H1 (cell line): ENCODE measurements around the gene ATF3. TPM values are rescaled to one million over a fixed set of nuclear protein-coding genes. Genes with fewer than 3 reads are reported as not detected.

ENCODE experiments used
- CTCF ChIA-PET: fragments of 300-600 bp; sonication (Branson Sonifier 250); formaldehyde crosslinking; loops from one replicate; lab custom pipeline; 2021; ENCODE audit not compliant: partially characterized antibody; lab: Charles Lee
- POLR2A ChIA-PET: fragments of 300-600 bp; sonication (Branson Sonifier 250); formaldehyde crosslinking; loops from one replicate; lab custom pipeline; 2021; ENCODE audit warnings: inconsistent platforms; ENCODE audit not compliant: partially characterized antibody; lab: Charles Lee
- DNase-seq, 2 experiments: peaks; one replicate each; pipeline versions ENCODE4 v3.0.0 to v3.0.0-alpha.2; 2010 to 2022; ENCODE audit warnings: low spot score in 2 of 2, low read depth in 1 of 2, mixed read lengths in 1 of 2
- FAIRE-seq: peaks from 2 replicates; lab custom pipeline; 2011; peaks lifted over from hg19 to GRCh38; lab: Jason Lieb, UNC
- H2AFZ ChIP-seq: 2 replicates; pipeline ENCODE4 v1.8.1; 2012; ENCODE audit warnings: low read length, inconsistent platforms
- H2AK5ac ChIP-seq: 2 replicates; pipeline ENCODE4 v1.6.1; 2013; ENCODE audit warnings: low read depth, low read length
- H2BK120ac ChIP-seq: replicated peaks from 2 replicates; pipeline ENCODE3; 2013; ENCODE audit warnings: low read depth, low read length, inconsistent platforms
- H2BK12ac ChIP-seq: 2 replicates; pipeline ENCODE4 v1.6.1; 2013; ENCODE audit warnings: low read depth, low read length
- H2BK15ac ChIP-seq: 2 replicates; pipeline ENCODE4 v1.6.1; 2013; ENCODE audit warnings: low read length
- H2BK20ac ChIP-seq: 2 replicates; pipeline ENCODE4 v1.6.1; 2013; ENCODE audit warnings: low read length
- H2BK5ac ChIP-seq: 2 replicates; pipeline ENCODE4 v1.6.1; 2013; ENCODE audit warnings: low read depth, low read length
- H3K14ac ChIP-seq: 2 replicates; pipeline ENCODE4 v1.6.1; 2013; ENCODE audit warnings: inconsistent platforms; ENCODE audit not compliant: insufficient read length
- H3K18ac ChIP-seq: 2 replicates; pipeline ENCODE4 v1.6.1; 2013; ENCODE audit warnings: low read length; ENCODE audit errors: extremely low read depth
- H3K23ac ChIP-seq: 2 replicates; pipeline ENCODE4 v1.6.1; 2013; ENCODE audit warnings: inconsistent platforms; ENCODE audit not compliant: insufficient read length
- H3K23me2 ChIP-seq: 2 replicates; pipeline ENCODE4 v1.6.1; 2013; ENCODE audit warnings: low read depth, low read length
- H3K27ac ChIP-seq: 2 replicates; pipeline ENCODE4 v1.6.1; 2011; ENCODE audit warnings: low read depth, low read length, inconsistent platforms
- H3K27me3 ChIP-seq, 4 experiments: replicated peaks in 1 of 4; 1 replicate in 1 of 4; 2 replicates in 3 of 4; pipeline versions ENCODE4 v1.6.1 to v1.8.1; 2011 to 2013; ENCODE audit warnings: low read length in 3 of 4, mild to moderate bottlenecking in 3 of 4, inconsistent platforms in 2 of 4, mixed read lengths in 2 of 4, moderate library complexity in 1 of 4; ENCODE audit not compliant: control insufficient read depth in 3 of 4, insufficient read depth in 3 of 4; ENCODE audit errors: extremely low read depth in 1 of 4
- H3K36me3 ChIP-seq, 4 experiments: 2 replicates each; pipeline versions ENCODE4 v1.6.1 to v1.8.1; 2011 to 2013; ENCODE audit warnings: mild to moderate bottlenecking in 4 of 4, low read length in 3 of 4, moderate library complexity in 2 of 4, control low read depth in 1 of 4, inconsistent platforms in 1 of 4; ENCODE audit not compliant: insufficient read depth in 4 of 4, control insufficient read depth in 2 of 4
- H3K4ac ChIP-seq: replicated peaks from 2 replicates; pipeline ENCODE3; 2013; ENCODE audit warnings: low read length, low read depth, mixed read lengths, inconsistent platforms; ENCODE audit not compliant: insufficient read length
- H3K4me1 ChIP-seq, 4 experiments: replicated peaks in 1 of 4; 1 replicate in 1 of 4; 2 replicates in 3 of 4; pipeline versions ENCODE4 v1.6.1 to v1.8.1; 2011 to 2013; ENCODE audit warnings: low read length in 3 of 4, inconsistent platforms in 2 of 4, mixed read lengths in 1 of 4; ENCODE audit not compliant: insufficient read depth in 4 of 4, control insufficient read depth in 3 of 4
- H3K4me2 ChIP-seq, 2 experiments: 2 replicates each; pipeline versions ENCODE4 v1.6.1 to v1.8.1; 2011 to 2013; ENCODE audit warnings: low read depth in 2 of 2, low read length in 2 of 2, control low read depth in 1 of 2, inconsistent platforms in 1 of 2, mild to moderate bottlenecking in 1 of 2; ENCODE audit not compliant: insufficient read depth in 1 of 2
- H3K4me3 ChIP-seq, 4 experiments: fragments of 200-600, 300-600 bp in 1 of 4; sonication (generic), shearing (Covaris generic), sonication (Bioruptor Twin) in 1 of 4; 2 replicates each; pipeline versions ENCODE4 v1.5.1 to v1.8.1; 2011 to 2016; ENCODE audit warnings: low read length in 4 of 4, low read depth in 3 of 4, control low read depth in 2 of 4, inconsistent platforms in 2 of 4, mild to moderate bottlenecking in 2 of 4, mixed read lengths in 1 of 4, moderate library complexity in 1 of 4; ENCODE audit not compliant: insufficient read depth in 2 of 4; ENCODE audit errors: extremely low read depth in 1 of 4
- H3K56ac ChIP-seq: replicated peaks from 2 replicates; pipeline ENCODE3; 2013; ENCODE audit warnings: low read depth, mild to moderate bottlenecking, mixed read lengths, low read length, inconsistent platforms; ENCODE audit not compliant: insufficient read length
- H3K79me1 ChIP-seq: 2 replicates; pipeline ENCODE4 v1.6.1; 2013; ENCODE audit warnings: low read depth, low read length, control low read depth
- H3K79me2 ChIP-seq, 2 experiments: 2 replicates each; pipeline versions ENCODE4 v1.6.1 to v1.8.1; 2012 to 2013; ENCODE audit warnings: low read length in 2 of 2, mild to moderate bottlenecking in 2 of 2, inconsistent platforms in 1 of 2; ENCODE audit not compliant: insufficient read depth in 2 of 2, control insufficient read depth in 1 of 2
- H3K9ac ChIP-seq, 4 experiments: replicated peaks in 1 of 4; 1 replicate in 1 of 4; 2 replicates in 3 of 4; pipeline versions ENCODE4 v1.6.1 to v1.8.1; 2011 to 2013; ENCODE audit warnings: low read depth in 3 of 4, low read length in 3 of 4, control low read depth in 2 of 4, mild to moderate bottlenecking in 2 of 4, moderate library complexity in 2 of 4, inconsistent platforms in 1 of 4; ENCODE audit errors: extremely low read depth in 1 of 4
- H3K9me3 ChIP-seq, 2 experiments: 2 replicates each; pipeline versions ENCODE4 v1.6.1 to v1.8.1; 2012 to 2013; ENCODE audit warnings: mild to moderate bottlenecking in 2 of 2, moderate library complexity in 2 of 2, control low read depth in 1 of 2, inconsistent platforms in 1 of 2, low read depth in 1 of 2, low read length in 1 of 2, mixed read lengths in 1 of 2; ENCODE audit not compliant: insufficient read depth in 2 of 2
- H4K20me1 ChIP-seq, 2 experiments: replicated peaks in 1 of 2; 2 replicates each; pipeline versions ENCODE3 to v1.8.1; 2011 to 2013; ENCODE audit warnings: inconsistent platforms in 2 of 2, low read length in 2 of 2, mild to moderate bottlenecking in 1 of 2; ENCODE audit not compliant: insufficient read depth in 2 of 2, control insufficient read depth in 1 of 2
- H4K5ac ChIP-seq: 2 replicates; pipeline ENCODE4 v1.6.1; 2013; ENCODE audit warnings: low read length, low read depth, mixed read lengths, inconsistent platforms; ENCODE audit not compliant: insufficient read length
- H4K8ac ChIP-seq: 2 replicates; pipeline ENCODE4 v1.8.0; 2013; ENCODE audit warnings: mild to moderate bottlenecking, moderate library complexity, low read length, inconsistent platforms; ENCODE audit not compliant: insufficient read depth; ENCODE audit errors: extremely low read depth
- H4K91ac ChIP-seq: replicated peaks from 2 replicates; pipeline ENCODE3; 2013; ENCODE audit warnings: low read length, mixed read lengths, inconsistent platforms; ENCODE audit not compliant: insufficient read length
- CREB1 ChIP-seq: IDR thresholded peaks from 2 replicates; pipeline ENCODE4 v1.6.1; 2012; ENCODE audit warnings: inconsistent platforms
- CTCF ChIP-seq, 3 experiments: IDR thresholded peaks; 1 replicate in 2 of 3; 2 replicates in 1 of 3; pipeline versions ENCODE4 v1.5.1 to v1.6.1; 2011; ENCODE audit warnings: low read length in 3 of 3, mild to moderate bottlenecking in 3 of 3, inconsistent platforms in 2 of 3, low read depth in 1 of 3, moderate library complexity in 1 of 3; ENCODE audit not compliant: insufficient read depth in 1 of 3; ENCODE audit errors: control extremely low read depth in 1 of 3
- GTF2F1 ChIP-seq: IDR thresholded peaks from 2 replicates; pipeline ENCODE4 v1.6.1; 2012; ENCODE audit warnings: low read depth, low read length, improper control_type of control experiment, borderline replicate concordance
- JUND ChIP-seq: IDR thresholded peaks from 2 replicates; pipeline ENCODE4 v1.6.1; 2011; ENCODE audit warnings: mild to moderate bottlenecking, improper control_type of control experiment, low read length
- POLR2A ChIP-seq, 2 experiments: IDR thresholded peaks; 1 replicate in 1 of 2; 2 replicates in 1 of 2; pipeline ENCODE4 v1.6.1; 2011; ENCODE audit warnings: low read depth in 2 of 2, low read length in 2 of 2, mild to moderate bottlenecking in 2 of 2; ENCODE audit errors: control extremely low read depth in 1 of 2
- RAD21 ChIP-seq, 2 experiments: IDR thresholded peaks in 1 of 2; conservative IDR thresholded peaks in 1 of 2; 2 replicates each; pipeline ENCODE4 v1.6.1; 2011; ENCODE audit warnings: low read depth in 2 of 2, low read length in 2 of 2, improper control_type of control experiment in 1 of 2, inconsistent platforms in 1 of 2, mild to moderate bottlenecking in 1 of 2, moderate library complexity in 1 of 2
- SP4 ChIP-seq: IDR thresholded peaks from 2 replicates; pipeline ENCODE4 v1.6.1; 2012; ENCODE audit warnings: low read length, inconsistent platforms
- TAF1 ChIP-seq: IDR thresholded peaks from 2 replicates; pipeline ENCODE4 v1.6.1; 2011; ENCODE audit warnings: mild to moderate bottlenecking, low read depth, low read length
- TBP ChIP-seq: IDR thresholded peaks from 2 replicates; pipeline ENCODE4 v1.6.1; 2011; ENCODE audit warnings: low read depth, low read length, improper control_type of control experiment
- WGBS, 2 experiments: shearing (Covaris generic) in 1 of 2; methylation state at CpG; one replicate each; pipeline versions ENCODE4 v1.1.6 to v1.1.7; 2013 to 2015; ENCODE audit warnings: low lambda C conversion rate in 2 of 2, mixed read lengths in 2 of 2, inconsistent platforms in 1 of 2, low coverage in 1 of 2, missing lambda C conversion rate in 1 of 2; ENCODE audit not compliant: insufficient replicate concordance in 2 of 2, insufficient coverage in 1 of 2, insufficient read length in 1 of 2; ENCODE audit errors: extremely low coverage in 1 of 2, missing lambda C conversion rate in 1 of 2; 5-methylcytosine and 5-hydroxymethylcytosine counted together
- polyA plus RNA-seq, 7 experiments: library from polyadenylated mRNA; depleted of rRNA in 3 of 7; stranded (reverse) in 5 of 7; unstranded in 2 of 7; fragments of >200 nt in 5 of 7; fragments of 200-250 nt in 2 of 7; gene quantifications; 1 replicate in 5 of 7; 2 replicates in 1 of 7; 4 replicates in 1 of 7; pipeline versions ENCODE4 v1.2.1 to v1.2.3, GENCODE V29; 2011 to 2013; ENCODE audit warnings: missing spikeins in 2 of 7, mixed read lengths in 2 of 7
- total RNA-seq: library from RNA; stranded (reverse); fragmentation: NEBNext Ultra II Directional; extraction: Animal tissue kit (Norgen Biotek cat#: 25700); gene quantifications from 2 replicates; pipeline ENCODE4 v1.2.1, GENCODE V29; 2021

The ATF3 gene
- total and polyA plus RNA-seq, 2 of the 8 experiments (the other 6 are each of a cell fraction or from before 2014, with no cell fraction given): 12.2 to 27.7 TPM

GRCh38 chr1:212608959-212609700 is 569 bp downstream of the ATF3 start:
- H2AK5ac ChIP-seq: no peak overlapping the region
- no peak overlapping the region for H3K23ac ChIP-seq
- no peak overlapping the region for H2BK12ac ChIP-seq
- H3K4me1 ChIP-seq: peaks cover 14 to 44% (median 29%) of the 10 kb centered on the region in 4 experiments
- peak overlapping the region; percentile 52 for H3K14ac ChIP-seq
- no peaks in the 10 kb centered on the region for H3K9me3 ChIP-seq
- peak overlapping the region; percentile 71; the same call in 1 of the 2 replicates for H3K27ac ChIP-seq
- H3K79me2 ChIP-seq: peaks cover 0 to 47% of the 10 kb centered on the region in 2 experiments; a peak in 2 of 4 replicates
- no peak overlapping the region for H3K4ac ChIP-seq
- peaks cover 18% of the 10 kb centered on the region for H3K23me2 ChIP-seq
- WGBS, 2 experiments: 2% methylated on average over 53 of the region's 75 CpGs; no CpG with 5 or more reads in 1 of the 2 experiments
- peaks cover 12 to 16% of the 10 kb centered on the region in 2 experiments for H4K20me1 ChIP-seq
- no peak overlapping the region for H2BK20ac ChIP-seq
- peak overlapping the region; percentile 19; the same call in 1 of the 2 replicates for H2BK15ac ChIP-seq
- peak overlapping the region; percentile 37 for H4K91ac ChIP-seq
- POLR2A ChIA-PET: interaction anchor here (0.6 to 6.4 kb wide), 97 partner anchors 11 to 1030 kb away, joined by 3 to 94 read pairs (median 4); partner anchors contain the start of genes BATF3, DTL, INTS7 and NENF
- peak overlapping the region; percentile 69 to 98 (median 79) for H3K9ac ChIP-seq
- H3K27me3 ChIP-seq: peaks cover 10 to 38% (median 27%) of the 10 kb centered on the region in 4 experiments; a peak in 6 of 7 replicates
- H3K4me3 ChIP-seq: peak overlapping the region; percentile 51 to 96 (median 74)
- peak overlapping the region; percentile 50 for H3K56ac ChIP-seq
- no peak overlapping the region for H2BK120ac ChIP-seq
- peaks cover 8% of the 10 kb centered on the region for H3K79me1 ChIP-seq
- H3K18ac ChIP-seq: peak overlapping the region; percentile 63
- H4K5ac ChIP-seq: peak overlapping the region; percentile 30
- CTCF ChIA-PET: interaction anchor here (0.7 to 2.7 kb wide), 12 partner anchors 9 to 207 kb away, joined by 3 to 13 read pairs (median 3); no protein-coding TSS in a partner anchor
- DNase-seq (peak in 1 of 2 experiments; percentile 85), FAIRE-seq (no peak)
- peak overlapping the region; percentile 75; the same call in 1 of the 2 replicates for H2BK5ac ChIP-seq
- no peaks in the 10 kb centered on the region for H3K36me3 ChIP-seq
- peak overlapping the region; percentile 93; the same call in 1 of the 2 replicates for H4K8ac ChIP-seq
- peak overlapping the region; percentile 96 to 97 for H3K4me2 ChIP-seq
- no peak overlapping the region for H2AFZ ChIP-seq
- TF ChIP-seq GTF2F1: no peak
- no peak for TF ChIP-seq SP4
- TF ChIP-seq RAD21 (IDR thresholded peaks at IDR 0.05 in 1 of 2, conservative IDR thresholded peaks at IDR 0.05 in 1 of 2; ENCODE audit: low read depth in 2 of 2, low read length in 2 of 2): peak; percentile 46 to 62
- no peak for TF ChIP-seq JUND
- TF ChIP-seq POLR2A (IDR thresholded peaks at IDR 0.05; ENCODE audit: control extremely low read depth in 1 of 2, low read depth in 2 of 2, low read length in 2 of 2): peak in 1 of 2 experiments; percentile 53; a peak in 1 of 3 replicates
- TF ChIP-seq TBP: peak; percentile 29; the same call in 1 of the 2 replicates
- TF ChIP-seq CREB1: 0 out of 2 replicates have a peak, but pooled peaks have one; percentile 11
- peak; percentile 78 to 82 (median 78) for TF ChIP-seq CTCF (IDR thresholded peaks at IDR 0.05; ENCODE audit: control extremely low read depth in 1 of 3, insufficient read depth in 1 of 3, low read depth in 1 of 3, low read length in 3 of 3)
- TF ChIP-seq TAF1: peak; percentile 51; the same call in 1 of the 2 replicates
